Measurements from ENCODE around the gene LITAFD.
A peak's percentile ranks its signal among the peaks of the same experiment; 100 is the strongest.

The LITAFD gene

DNA sequence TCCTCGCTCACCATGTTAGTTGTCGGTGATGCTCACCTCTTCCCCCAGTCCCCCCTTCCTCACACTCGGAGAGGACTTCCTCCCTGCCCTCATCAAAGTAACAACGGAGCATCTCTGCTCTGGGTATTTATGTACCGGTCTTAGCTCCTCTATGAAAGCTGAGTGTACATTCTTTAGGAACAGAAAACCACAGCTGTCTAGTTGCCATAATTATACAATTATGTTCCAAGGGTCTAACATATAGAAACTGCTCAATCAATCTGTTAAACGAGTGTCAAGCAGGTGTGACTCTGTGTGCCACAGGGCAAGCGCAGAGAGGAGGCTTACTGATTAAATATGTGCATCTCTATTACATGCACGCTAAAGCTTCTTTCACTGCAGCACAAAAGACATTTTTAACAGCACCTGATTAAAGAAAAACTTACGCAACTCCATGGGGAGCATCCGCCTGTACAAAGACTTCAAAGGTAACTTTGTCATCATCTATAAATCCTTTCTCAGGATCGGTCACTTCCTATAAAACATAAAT lies 37.8 kb downstream of the LITAFD start:
- in situ Hi-C loops (cut with MboI; ENCODE audit: low pct_unique_long_range_greater_than_20kb, low sequenced_read_pairs, unreplicated experiment): no loop called here
- TF ChIP-seq CTCF (IDR thresholded peaks at IDR 0.05; ENCODE audit: extremely low read depth, insufficient read depth, missing control alignments): no peak
- no peak for DNase-seq (ENCODE audit: low spot score)

GRCh38 chr16:8920645-8921346 lies 38.6 kb downstream of the LITAFD start:
- no peak for DNase-seq (ENCODE audit: low spot score)
- TF ChIP-seq CTCF (IDR thresholded peaks at IDR 0.05; ENCODE audit: extremely low read depth, insufficient read depth, missing control alignments): no peak
- in situ Hi-C loops (cut with MboI; ENCODE audit: low pct_unique_long_range_greater_than_20kb, low sequenced_read_pairs, unreplicated experiment): no loop called here

- TF ChIP-seq CTCF (IDR thresholded peaks at IDR 0.05; ENCODE audit: extremely low read depth, insufficient read depth, missing control alignments): no peak
- DNase-seq (ENCODE audit: low spot score): no peak
- in situ Hi-C loops (cut with MboI; ENCODE audit: low pct_unique_long_range_greater_than_20kb, low sequenced_read_pairs, unreplicated experiment): no loop called here
Observed at GRCh38 chr16:8921347-8921984, 39.3 kb downstream of the LITAFD start.

- no peak for DNase-seq (ENCODE audit: low spot score)
- in situ Hi-C loops (cut with MboI; ENCODE audit: low pct_unique_long_range_greater_than_20kb, low sequenced_read_pairs, unreplicated experiment): no loop called here
- no peak for TF ChIP-seq CTCF (IDR thresholded peaks at IDR 0.05; ENCODE audit: extremely low read depth, insufficient read depth, missing control alignments)
Observed at GRCh38 chr16:8923199-8923598, 41.0 kb downstream of the LITAFD start.

GRCh38 chr16:8924214-8924613 lies 42.1 kb downstream of the LITAFD start:
- in situ Hi-C loops (cut with MboI; ENCODE audit: low pct_unique_long_range_greater_than_20kb, low sequenced_read_pairs, unreplicated experiment): no loop called here
- DNase-seq (ENCODE audit: low spot score): peak; percentile 37
- no peak for TF ChIP-seq CTCF (IDR thresholded peaks at IDR 0.05; ENCODE audit: extremely low read depth, insufficient read depth, missing control alignments)

DNA sequence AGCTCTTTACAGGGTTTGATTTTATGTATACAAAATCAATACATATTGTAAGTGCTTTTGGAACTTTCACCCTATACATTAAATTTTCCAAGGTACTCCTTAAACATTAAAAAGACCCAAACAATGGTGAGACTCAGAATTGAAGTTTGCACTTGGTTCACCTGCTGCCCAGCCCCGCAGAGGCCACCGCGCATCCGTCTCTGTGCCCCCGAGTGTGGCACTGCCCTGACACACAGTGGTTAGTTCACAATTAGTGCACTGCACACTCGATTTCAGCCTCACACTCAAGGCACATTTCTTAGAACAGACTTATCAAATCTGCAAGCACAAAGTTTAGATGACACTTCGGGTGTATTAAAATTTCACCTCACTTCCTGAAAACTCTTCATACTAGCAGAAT lies 43.3 kb downstream of the LITAFD start:
- TF ChIP-seq CTCF (IDR thresholded peaks at IDR 0.05; ENCODE audit: extremely low read depth, insufficient read depth, missing control alignments): no peak
- in situ Hi-C loops (cut with MboI; ENCODE audit: low pct_unique_long_range_greater_than_20kb, low sequenced_read_pairs, unreplicated experiment): no loop called here
- no peak for DNase-seq (ENCODE audit: low spot score)
